Measurements from ENCODE around the gene CPNE6. TPM values are rescaled to one million over a fixed set of nuclear protein-coding genes. Genes with fewer than 3 reads are reported as not detected.

CPNE6 gene
- total and polyA plus RNA-seq, 2 of the 13 experiments (the other 11 are each of a cell fraction or from before 2014, with no cell fraction given), result not detected

DNA sequence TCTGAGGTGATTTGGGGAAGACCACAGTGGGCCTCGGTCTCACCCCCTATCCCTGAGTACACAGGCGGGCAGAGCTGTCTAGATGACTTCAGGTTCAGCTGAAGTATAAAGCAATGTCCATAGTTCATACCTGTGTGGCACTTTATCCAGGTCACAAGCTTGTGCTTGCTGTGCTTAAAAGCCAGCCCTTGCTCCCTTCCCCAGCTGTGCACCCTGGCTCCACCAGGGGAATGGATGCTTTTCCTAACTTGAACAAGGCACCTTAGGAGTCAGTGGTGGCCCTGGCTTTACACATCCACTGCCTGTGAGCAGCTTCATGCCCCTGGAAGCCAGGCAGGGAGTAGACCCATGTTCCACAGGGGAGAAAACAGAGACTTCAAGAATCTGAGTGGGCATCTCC lies 14.1 kb upstream of the CPNE6 start:
- no TSS peak for BruUV-seq (replicated peaks)
- DNase-seq (ENCODE audit: low spot score) (no peak), FAIRE-seq (no peak), ATAC-seq (peak; percentile 1; the same call in 1 of the 3 replicates)
- Histone ChIP-seq H3K4me2 (ENCODE audit: low read depth, low read length) (no peak overlapping the region), H3K79me2 (ENCODE audit: insufficient read depth, low read length) (no peaks in the 10 kb centered on the region), H2AFZ (ENCODE audit: low read length) (no peak overlapping the region), H3K9me3 (ENCODE audit: low read length) (no peaks in the 10 kb centered on the region), H3K4me1 (ENCODE audit: insufficient read depth, low read length) (peaks cover 49% of the 10 kb centered on the region), H3K27me3 (ENCODE audit: control insufficient read depth in 1 of 2, insufficient read depth in 2 of 2, low read length in 2 of 2) (peaks cover 20 to 59% of the 10 kb centered on the region in 2 experiments), H3K9ac (ENCODE audit: insufficient read depth, low read depth, low read length) (no peak overlapping the region), H3K4me3 (replicated peaks in 1 of 3; ENCODE audit: insufficient read depth in 1 of 3, low read depth in 2 of 3, low read length in 3 of 3) (no peak overlapping the region), H4K20me1 (ENCODE audit: insufficient read depth, low read length) (no peaks in the 10 kb centered on the region), H3K36me3 (replicated peaks in 1 of 2; ENCODE audit: control insufficient read depth in 1 of 2, insufficient read depth in 2 of 2, low read length in 2 of 2) (no peaks in the 10 kb centered on the region), H3K27ac (ENCODE audit: extremely low read length, insufficient read depth, low read length) (no peak overlapping the region)
- 19% methylated on average over 2 of the region's 2 CpGs for WGBS (ENCODE audit: low lambda C conversion rate)
- intact Hi-C loops (cut with micrococcal nuclease; ENCODE audit: unreplicated experiment), result no loop called here
- 0 out of 2 replicates have a peak, but pooled peaks have one; percentile 19 for TF ChIP-seq SMARCE1 (IDR thresholded peaks at IDR 0.05; ENCODE audit: borderline replicate concordance)
- TF ChIP-seq, protein P1, sequence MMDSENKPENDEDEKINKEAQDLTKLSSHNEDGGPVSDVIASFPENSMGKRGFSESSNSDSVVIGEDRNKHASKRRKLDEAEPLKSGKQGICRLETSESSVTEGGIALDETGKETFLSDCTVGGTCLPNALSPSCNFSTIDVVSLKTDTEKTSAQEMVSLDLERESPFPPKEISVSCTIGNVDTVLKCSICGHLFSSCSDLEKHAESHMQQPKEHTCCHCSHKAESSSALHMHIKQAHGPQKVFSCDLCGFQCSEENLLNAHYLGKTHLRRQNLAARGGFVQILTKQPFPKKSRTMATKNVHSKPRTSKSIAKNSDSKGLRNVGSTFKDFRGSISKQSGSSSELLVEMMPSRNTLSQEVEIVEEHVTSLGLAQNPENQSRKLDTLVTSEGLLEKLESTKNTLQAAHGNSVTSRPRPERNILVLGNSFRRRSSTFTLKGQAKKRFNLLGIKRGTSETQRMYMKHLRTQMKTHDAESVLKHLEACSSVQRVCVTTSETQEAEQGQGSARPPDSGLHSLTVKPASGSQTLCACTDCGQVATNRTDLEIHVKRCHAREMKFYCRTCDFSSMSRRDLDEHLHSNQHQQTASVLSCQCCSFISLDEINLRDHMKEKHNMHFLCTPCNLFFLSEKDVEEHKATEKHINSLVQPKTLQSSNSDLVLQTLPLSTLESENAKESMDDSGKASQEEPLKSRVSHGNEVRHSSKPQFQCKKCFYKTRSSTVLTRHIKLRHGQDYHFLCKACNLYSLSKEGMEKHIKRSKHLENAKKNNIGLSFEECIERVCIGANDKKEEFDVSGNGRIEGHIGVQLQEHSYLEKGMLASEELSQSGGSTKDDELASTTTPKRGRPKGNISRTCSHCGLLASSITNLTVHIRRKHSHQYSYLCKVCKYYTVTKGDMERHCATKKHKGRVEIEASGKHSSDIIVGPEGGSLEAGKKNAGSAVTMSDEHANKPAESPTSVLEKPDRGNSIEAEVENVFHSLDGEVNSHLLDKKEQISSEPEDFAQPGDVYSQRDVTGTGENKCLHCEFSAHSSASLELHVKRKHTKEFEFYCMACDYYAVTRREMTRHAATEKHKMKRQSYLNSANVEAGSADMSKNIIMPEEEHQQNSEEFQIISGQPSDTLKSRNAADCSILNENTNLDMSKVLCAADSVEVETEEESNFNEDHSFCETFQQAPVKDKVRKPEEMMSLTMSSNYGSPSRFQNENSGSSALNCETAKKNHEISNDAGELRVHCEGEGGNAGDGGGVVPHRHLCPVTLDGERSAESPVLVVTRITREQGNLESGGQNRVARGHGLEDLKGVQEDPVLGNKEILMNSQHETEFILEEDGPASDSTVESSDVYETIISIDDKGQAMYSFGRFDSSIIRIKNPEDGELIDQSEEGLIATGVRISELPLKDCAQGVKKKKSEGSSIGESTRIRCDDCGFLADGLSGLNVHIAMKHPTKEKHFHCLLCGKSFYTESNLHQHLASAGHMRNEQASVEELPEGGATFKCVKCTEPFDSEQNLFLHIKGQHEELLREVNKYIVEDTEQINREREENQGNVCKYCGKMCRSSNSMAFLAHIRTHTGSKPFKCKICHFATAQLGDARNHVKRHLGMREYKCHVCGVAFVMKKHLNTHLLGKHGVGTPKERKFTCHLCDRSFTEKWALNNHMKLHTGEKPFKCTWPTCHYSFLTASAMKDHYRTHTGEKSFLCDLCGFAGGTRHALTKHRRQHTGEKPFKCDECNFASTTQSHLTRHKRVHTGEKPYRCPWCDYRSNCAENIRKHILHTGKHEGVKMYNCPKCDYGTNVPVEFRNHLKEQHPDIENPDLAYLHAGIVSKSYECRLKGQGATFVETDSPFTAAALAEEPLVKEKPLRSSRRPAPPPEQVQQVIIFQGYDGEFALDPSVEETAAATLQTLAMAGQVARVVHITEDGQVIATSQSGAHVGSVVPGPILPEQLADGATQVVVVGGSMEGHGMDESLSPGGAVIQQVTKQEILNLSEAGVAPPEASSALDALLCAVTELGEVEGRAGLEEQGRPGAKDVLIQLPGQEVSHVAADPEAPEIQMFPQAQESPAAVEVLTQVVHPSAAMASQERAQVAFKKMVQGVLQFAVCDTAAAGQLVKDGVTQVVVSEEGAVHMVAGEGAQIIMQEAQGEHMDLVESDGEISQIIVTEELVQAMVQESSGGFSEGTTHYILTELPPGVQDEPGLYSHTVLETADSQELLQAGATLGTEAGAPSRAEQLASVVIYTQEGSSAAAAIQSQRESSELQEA (CRISPR knock-in tag; IDR thresholded peaks at IDR 0.05; ENCODE audit: not compliant biosample characterization), result peak; percentile 6
- no peak for TF ChIP-seq KAT7 (CRISPR knock-in tag; IDR thresholded peaks at IDR 0.05; ENCODE audit: borderline replicate concordance)
- TF ChIP-seq GATAD2A (CRISPR knock-in tag; IDR thresholded peaks at IDR 0.05), result no peak
- no peak for TF ChIP-seq HHEX (CRISPR knock-in tag; IDR thresholded peaks at IDR 0.05)
- no peak for TF ChIP-seq ZMAT3 (CRISPR knock-in tag; conservative IDR thresholded peaks at IDR 0.05)
- TF ChIP-seq CAMTA2 (CRISPR knock-in tag; IDR thresholded peaks at IDR 0.05; ENCODE audit: borderline replicate concordance), result no peak
- TF ChIP-seq WIZ (CRISPR knock-in tag; IDR thresholded peaks at IDR 0.05), result no peak
- in situ Hi-C loops (cut with HindIII; ENCODE audit: extremely low pct_ligation_motif_present, low pct_unique_long_range_greater_than_20kb), result loop anchor here (5.0 kb wide), 2 partner anchors 35 to 105 kb away; partner anchors contain the start of genes IRF9 and PCK2
- POLR2A ChIA-PET, result interaction anchor here (1.0 to 9.6 kb wide), 13 partner anchors 9 to 214 kb away, joined by 3 to 226 read pairs (median 14); partner anchors contain the start of genes DCAF11, IRF9, NRL and PCK2
- CTCF ChIA-PET (ENCODE audit: low intra/inter-chr PET ratio, low total read pairs), result interaction anchor here (2.0 to 5.4 kb wide), 3 partner anchors 33 to 51 kb away, joined by 19 to 109 read pairs (median 86); no protein-coding TSS in a partner anchor

Data from HepG2 (cell line).